Measurements from ENCODE around the gene AKR1B1. TPM values are rescaled to one million over a fixed set of nuclear protein-coding genes. Genes with fewer than 3 reads are reported as not detected.

AKR1B1 gene
- total RNA-seq, 1 donor, result 85.8 TPM

GRCh38 chr7:134414109-134414508 is 44.8 kb downstream of the AKR1B1 start:
- H3K4me2 ChIP-seq (ENCODE audit: insufficient read depth, low read length), result no peak overlapping the region
- no peaks in the 10 kb centered on the region for H3K4me1 ChIP-seq (ENCODE audit: insufficient read depth, low read length)
- H3K4me3 ChIP-seq (ENCODE audit: insufficient read depth, low read length), result no peak overlapping the region
- no peak overlapping the region for H3K27ac ChIP-seq (ENCODE audit: low read depth, low read length)
- H3K79me2 ChIP-seq (ENCODE audit: insufficient read depth, low read length), result no peaks in the 10 kb centered on the region
- DNase-seq (ENCODE audit: insufficient read length, low spot score, missing footprints), result no peak
- H4K20me1 ChIP-seq (ENCODE audit: insufficient read depth, low read length), result no peaks in the 10 kb centered on the region
- TF ChIP-seq CTCF (IDR thresholded peaks at IDR 0.05; ENCODE audit: extremely low read depth, low read depth, low read length), result no peak
- H3K36me3 ChIP-seq (ENCODE audit: insufficient read depth, low read length), result no peaks in the 10 kb centered on the region
- H3K9me3 ChIP-seq (ENCODE audit: low read depth, low read length), result no peaks in the 10 kb centered on the region
- no peak overlapping the region for H2AFZ ChIP-seq (ENCODE audit: low read length)
- no peaks in the 10 kb centered on the region for H3K27me3 ChIP-seq (ENCODE audit: insufficient read depth, low read length)

DNA sequence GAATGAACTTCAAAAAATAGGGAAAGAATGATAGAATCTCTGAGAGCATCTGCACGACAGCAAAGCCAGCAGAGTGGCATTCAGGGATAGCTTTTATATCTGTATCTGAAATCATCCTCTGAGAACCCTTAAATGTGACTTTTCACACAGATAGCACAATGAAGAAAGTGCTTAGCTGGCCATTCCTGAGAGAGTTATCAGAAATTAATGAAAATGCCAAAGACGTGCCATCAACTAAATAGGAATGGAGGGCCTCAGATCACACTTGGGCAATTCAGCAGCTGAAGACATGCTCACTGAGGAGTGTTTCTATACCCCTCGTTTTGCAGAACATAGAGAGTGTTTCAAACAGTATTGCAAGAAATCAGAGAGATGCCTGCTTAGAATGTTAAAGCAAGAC is 51.6 kb downstream of the AKR1B1 start:
- H4K20me1 ChIP-seq (ENCODE audit: insufficient read depth, low read length), result no peaks in the 10 kb centered on the region
- H3K4me3 ChIP-seq (ENCODE audit: insufficient read depth, low read length), result no peak overlapping the region
- H3K79me2 ChIP-seq (ENCODE audit: insufficient read depth, low read length), result no peaks in the 10 kb centered on the region
- no peak for DNase-seq (ENCODE audit: insufficient read length, low spot score, missing footprints)
- no peaks in the 10 kb centered on the region for H3K4me1 ChIP-seq (ENCODE audit: insufficient read depth, low read length)
- no peak overlapping the region for H3K27ac ChIP-seq (ENCODE audit: low read depth, low read length)
- peaks cover 14% of the 10 kb centered on the region for H3K27me3 ChIP-seq (ENCODE audit: insufficient read depth, low read length)
- H2AFZ ChIP-seq (ENCODE audit: low read length), result no peak overlapping the region
- TF ChIP-seq CTCF (IDR thresholded peaks at IDR 0.05; ENCODE audit: extremely low read depth, low read depth, low read length), result no peak
- no peaks in the 10 kb centered on the region for H3K9me3 ChIP-seq (ENCODE audit: low read depth, low read length)
- no peaks in the 10 kb centered on the region for H3K36me3 ChIP-seq (ENCODE audit: insufficient read depth, low read length)
- no peak overlapping the region for H3K4me2 ChIP-seq (ENCODE audit: insufficient read depth, low read length)

DNA sequence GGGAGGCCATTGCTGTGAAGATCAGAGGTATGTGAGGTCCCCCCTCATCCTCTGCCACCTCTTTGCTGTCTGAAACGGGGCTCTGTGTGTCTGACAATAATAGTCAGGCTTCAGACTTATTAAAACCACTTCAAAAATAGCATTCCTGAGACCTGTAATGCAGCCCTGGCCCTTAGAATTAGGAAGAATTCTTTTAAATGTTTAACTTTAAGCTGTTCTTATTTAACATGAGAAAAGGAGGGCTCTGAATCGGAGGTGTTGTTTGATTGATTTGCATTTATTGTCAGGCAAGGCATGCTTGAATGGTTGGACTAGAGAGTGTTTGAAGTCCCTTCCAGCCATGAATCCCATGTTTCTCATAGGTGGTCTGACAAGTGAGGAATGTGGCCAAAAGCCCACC is 52.5 kb downstream of the AKR1B1 start:
- no peak for DNase-seq (ENCODE audit: insufficient read length, low spot score, missing footprints)
- Histone ChIP-seq H3K27me3 (ENCODE audit: insufficient read depth, low read length) (peaks cover 14% of the 10 kb centered on the region), H3K36me3 (ENCODE audit: insufficient read depth, low read length) (no peaks in the 10 kb centered on the region), H3K4me3 (ENCODE audit: insufficient read depth, low read length) (no peak overlapping the region), H3K27ac (ENCODE audit: low read depth, low read length) (no peak overlapping the region), H3K79me2 (ENCODE audit: insufficient read depth, low read length) (no peaks in the 10 kb centered on the region), H3K9me3 (ENCODE audit: low read depth, low read length) (no peaks in the 10 kb centered on the region), H3K4me1 (ENCODE audit: insufficient read depth, low read length) (no peaks in the 10 kb centered on the region), H4K20me1 (ENCODE audit: insufficient read depth, low read length) (no peaks in the 10 kb centered on the region), H3K4me2 (ENCODE audit: insufficient read depth, low read length) (no peak overlapping the region), H2AFZ (ENCODE audit: low read length) (no peak overlapping the region)
- no peak for TF ChIP-seq CTCF (IDR thresholded peaks at IDR 0.05; ENCODE audit: extremely low read depth, low read depth, low read length)

DNA sequence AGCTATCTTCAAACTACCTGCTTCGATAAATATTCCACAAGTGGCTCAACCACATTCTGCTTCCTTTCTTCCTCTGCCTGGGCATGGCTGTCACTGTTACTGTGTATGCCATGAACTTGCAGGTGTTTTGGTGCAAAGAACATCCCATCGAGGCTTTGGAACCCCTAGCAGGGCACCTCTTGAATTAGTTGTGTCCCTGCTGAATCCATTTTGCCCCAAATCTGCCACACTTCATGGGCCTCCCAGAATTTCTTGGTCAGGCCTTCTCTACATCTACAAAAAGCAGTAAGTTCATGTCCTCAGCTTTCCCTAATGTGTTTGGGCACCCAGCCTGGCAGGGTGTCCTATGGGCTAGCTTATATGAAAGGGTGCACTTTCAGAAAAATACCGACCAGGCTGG is 53.6 kb downstream of the AKR1B1 start:
- no peaks in the 10 kb centered on the region for H3K9me3 ChIP-seq (ENCODE audit: low read depth, low read length)
- no peaks in the 10 kb centered on the region for H4K20me1 ChIP-seq (ENCODE audit: insufficient read depth, low read length)
- no peaks in the 10 kb centered on the region for H3K4me1 ChIP-seq (ENCODE audit: insufficient read depth, low read length)
- no peak overlapping the region for H3K27ac ChIP-seq (ENCODE audit: low read depth, low read length)
- H2AFZ ChIP-seq (ENCODE audit: low read length), result no peak overlapping the region
- TF ChIP-seq CTCF (IDR thresholded peaks at IDR 0.05; ENCODE audit: extremely low read depth, low read depth, low read length), result no peak
- DNase-seq (ENCODE audit: insufficient read length, low spot score, missing footprints), result peak; percentile 69
- H3K36me3 ChIP-seq (ENCODE audit: insufficient read depth, low read length), result no peaks in the 10 kb centered on the region
- no peaks in the 10 kb centered on the region for H3K79me2 ChIP-seq (ENCODE audit: insufficient read depth, low read length)
- H3K4me2 ChIP-seq (ENCODE audit: insufficient read depth, low read length), result no peak overlapping the region
- peaks cover 14% of the 10 kb centered on the region for H3K27me3 ChIP-seq (ENCODE audit: insufficient read depth, low read length)
- no peak overlapping the region for H3K4me3 ChIP-seq (ENCODE audit: insufficient read depth, low read length)
